ENCODE results near the gene KCNJ12.
"Not testable (repeated sequence)": the region's sequence is repeated elsewhere in the genome, so short reads cannot be mapped to it uniquely, and the experiment has no call there.

GRCh38 chr17:21438316-21439014, 62.3 kb downstream of the KCNJ12 start:
- TF ChIP-seq ZFX (IDR thresholded peaks at IDR 0.05; ENCODE audit: borderline replicate concordance) = not testable (repeated sequence)
- TF ChIP-seq, protein P1, sequence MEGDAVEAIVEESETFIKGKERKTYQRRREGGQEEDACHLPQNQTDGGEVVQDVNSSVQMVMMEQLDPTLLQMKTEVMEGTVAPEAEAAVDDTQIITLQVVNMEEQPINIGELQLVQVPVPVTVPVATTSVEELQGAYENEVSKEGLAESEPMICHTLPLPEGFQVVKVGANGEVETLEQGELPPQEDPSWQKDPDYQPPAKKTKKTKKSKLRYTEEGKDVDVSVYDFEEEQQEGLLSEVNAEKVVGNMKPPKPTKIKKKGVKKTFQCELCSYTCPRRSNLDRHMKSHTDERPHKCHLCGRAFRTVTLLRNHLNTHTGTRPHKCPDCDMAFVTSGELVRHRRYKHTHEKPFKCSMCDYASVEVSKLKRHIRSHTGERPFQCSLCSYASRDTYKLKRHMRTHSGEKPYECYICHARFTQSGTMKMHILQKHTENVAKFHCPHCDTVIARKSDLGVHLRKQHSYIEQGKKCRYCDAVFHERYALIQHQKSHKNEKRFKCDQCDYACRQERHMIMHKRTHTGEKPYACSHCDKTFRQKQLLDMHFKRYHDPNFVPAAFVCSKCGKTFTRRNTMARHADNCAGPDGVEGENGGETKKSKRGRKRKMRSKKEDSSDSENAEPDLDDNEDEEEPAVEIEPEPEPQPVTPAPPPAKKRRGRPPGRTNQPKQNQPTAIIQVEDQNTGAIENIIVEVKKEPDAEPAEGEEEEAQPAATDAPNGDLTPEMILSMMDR (IDR thresholded peaks at IDR 0.05) = not testable (repeated sequence)

All from 22Rv1 (cell line).